SKM-1 (cell line): ENCODE measurements around the gene SKAP2.

Experiments used
- DNase-seq: peaks from one replicate; lab custom pipeline; 2025; ENCODE audit not compliant: unreplicated experiment; lab: John Stamatoyannopoulos, UW

SKAP2 gene

DNA sequence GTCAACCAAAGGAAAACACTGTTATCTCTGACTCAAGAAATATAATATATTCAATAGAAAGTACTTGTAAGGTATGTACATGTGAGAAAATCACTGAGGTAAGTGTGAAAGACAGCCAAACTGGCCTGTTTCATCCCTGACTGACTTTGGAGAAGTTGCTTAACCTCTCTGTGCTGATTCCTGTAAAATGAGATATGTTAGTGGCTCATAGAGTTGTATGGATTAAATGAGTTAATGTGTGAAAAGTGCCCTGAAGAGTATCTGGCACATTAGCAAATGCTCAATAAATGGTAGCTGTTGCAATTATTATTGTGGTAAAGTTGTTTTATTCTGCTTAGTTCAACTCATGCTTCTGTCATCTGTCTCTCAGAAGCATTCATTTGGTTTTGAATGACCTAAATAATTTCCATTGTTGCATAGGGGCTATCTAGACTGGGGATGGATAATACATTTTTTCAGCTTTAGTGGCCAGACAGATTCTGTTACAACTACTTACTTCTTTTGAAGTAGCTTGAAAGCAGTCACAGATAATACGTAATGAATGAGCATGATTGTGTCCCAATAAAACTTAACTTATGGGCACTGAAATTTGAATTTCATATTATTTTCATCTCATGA, 84.3 kb downstream of the SKAP2 start:
- no peak for DNase-seq

DNA sequence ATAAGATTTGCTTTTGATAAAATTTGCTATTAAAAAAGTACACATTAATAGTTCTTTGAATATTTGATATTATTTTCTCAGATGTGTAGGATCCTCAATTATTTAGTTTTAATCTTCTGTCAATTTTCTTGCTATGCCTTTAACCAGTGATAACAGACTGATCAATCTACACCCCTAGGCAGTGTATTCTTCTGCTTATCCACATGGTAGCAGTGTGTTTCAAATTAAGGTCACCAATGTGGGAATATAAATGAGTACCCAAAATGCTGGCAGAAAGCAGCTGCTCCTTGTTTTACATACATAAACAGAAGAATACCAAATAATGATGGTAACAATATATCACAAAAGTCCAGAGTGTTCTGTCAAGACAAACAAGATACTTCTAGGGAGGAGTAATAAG, 87.0 kb downstream of the SKAP2 start:
- DNase-seq = no peak

DNA sequence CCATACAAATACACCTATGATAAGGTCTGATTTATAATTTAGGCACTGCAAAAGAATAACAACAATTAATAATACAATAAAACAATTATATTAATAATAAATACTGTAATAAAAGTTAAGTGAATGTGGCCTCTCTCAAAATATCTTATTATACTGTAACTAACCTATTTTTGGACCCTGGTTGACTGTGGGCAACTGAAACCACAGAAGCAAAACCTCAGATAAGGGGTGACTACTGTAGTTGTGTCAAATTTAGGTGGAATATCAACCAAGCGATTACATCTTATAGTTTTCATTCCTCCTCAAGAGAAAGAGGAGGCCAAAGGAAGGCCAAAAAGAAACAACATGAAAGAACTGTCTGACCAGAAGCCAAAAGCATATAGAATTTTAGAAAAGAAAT, 103.9 kb downstream of the SKAP2 start:
- no peak for DNase-seq

DNA sequence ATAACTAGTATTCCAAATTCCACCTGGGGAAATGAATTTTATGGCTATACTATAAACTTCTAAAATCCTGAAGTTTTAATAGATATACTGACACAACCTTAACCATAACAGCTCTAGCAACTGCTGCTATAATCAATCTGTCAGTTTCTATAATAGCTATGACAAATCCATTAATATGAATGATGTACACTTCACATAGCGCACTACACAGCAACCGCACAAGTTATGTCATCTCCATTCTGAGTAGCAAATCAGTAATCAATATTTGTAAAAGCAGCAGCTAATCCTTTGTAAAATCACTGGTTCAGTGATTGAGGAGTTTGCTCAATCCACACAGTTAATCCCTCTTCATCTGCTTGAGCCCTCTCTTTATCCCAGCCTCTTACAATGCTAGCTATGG, 105.3 kb downstream of the SKAP2 start:
- no peak for DNase-seq

DNA sequence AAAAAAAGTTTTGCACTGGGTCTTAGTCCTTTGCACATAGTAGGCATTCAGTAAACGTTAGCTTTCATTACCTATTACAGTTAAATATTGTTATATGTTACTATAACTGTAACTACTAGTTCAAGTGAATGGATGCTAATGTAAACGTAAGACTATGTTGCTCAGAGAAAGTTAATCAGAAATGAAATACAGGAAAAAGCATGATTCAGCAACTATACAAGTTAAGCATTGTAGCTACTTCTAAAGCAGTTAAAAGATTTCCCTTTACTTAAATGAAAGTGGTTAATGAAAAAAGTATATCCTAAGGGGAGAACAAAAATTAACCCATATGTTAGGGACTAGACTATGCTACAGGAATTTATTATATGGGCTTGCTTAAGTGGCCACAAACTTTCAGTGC, 121.2 kb downstream of the SKAP2 start:
- no peak for DNase-seq

DNA sequence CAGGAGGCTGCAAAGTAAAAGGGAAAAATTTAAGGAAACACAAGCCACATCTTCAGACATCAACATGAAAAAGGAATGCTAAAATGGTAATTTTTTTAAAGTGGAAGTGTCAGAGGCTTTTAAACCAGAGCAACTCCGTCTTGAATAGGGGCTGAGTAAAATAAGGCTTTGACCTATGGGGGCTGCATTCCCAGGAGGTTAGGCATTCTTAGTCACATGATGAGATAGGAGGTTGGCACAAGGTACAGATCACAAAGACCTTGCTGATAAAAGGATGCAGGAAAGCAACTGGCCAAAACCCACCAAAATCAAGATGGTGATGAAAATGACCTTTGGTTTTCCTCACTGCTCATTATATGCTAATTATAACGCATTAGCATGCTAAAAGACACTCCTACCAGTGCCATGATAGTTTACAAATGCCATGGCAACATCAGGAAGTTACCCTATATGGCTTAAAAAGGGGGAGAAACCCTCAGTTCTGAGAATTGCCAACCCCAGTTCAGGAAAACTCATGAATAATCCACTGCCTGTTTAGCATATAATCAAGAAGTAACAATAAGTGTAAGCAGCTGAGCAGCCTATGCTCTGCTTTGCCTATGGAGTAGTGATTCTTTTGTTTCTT, 128.3 kb downstream of the SKAP2 start:
- no peak for DNase-seq

DNA sequence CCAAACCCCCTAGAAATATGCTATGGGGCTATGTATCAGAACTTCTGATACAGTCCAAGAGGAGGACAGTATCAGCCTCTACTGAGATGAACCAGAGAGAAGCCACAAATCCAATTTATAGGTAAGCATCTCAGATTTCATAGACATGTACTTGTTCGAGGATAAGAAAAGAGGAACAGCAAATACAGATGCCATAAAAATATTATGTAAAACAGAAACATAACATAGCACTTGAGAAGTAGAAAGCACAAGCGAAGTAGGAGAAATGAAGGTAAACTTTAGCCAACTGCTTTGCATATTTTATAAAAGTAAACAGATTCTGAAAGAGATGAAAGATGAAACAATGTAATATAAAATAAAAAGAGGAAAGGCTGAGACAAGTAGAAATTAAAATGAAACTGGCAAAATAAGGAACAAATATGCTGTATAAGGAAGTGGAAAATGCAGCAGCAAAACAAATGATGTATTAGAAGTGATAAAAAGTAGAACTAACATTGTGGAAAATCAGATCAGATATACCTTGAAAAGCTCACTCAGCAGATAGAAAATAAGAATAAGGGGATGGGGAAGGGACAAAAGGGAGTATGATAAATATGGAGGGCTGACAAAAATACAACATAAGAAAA, 135.1 kb downstream of the SKAP2 start:
- DNase-seq = no peak

DNA sequence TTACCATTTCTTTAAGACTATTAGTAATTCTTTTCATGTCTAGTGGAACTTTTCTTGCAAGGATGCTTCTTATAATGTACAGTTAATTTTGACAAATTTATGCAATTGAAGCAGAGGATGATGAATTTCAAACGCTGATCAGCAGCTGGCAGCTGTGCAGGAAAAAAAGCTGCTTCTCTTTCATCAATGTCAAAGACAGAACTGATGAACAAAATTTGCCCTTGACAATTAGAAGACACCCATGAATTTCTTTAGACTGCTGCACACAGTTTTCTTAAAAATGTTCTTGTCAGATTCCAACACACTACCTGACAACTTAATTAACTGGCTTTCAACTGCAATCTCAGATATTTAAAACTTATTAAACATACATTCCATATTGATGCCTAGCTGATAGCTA, 138.3 kb downstream of the SKAP2 start:
- DNase-seq = no peak

DNA sequence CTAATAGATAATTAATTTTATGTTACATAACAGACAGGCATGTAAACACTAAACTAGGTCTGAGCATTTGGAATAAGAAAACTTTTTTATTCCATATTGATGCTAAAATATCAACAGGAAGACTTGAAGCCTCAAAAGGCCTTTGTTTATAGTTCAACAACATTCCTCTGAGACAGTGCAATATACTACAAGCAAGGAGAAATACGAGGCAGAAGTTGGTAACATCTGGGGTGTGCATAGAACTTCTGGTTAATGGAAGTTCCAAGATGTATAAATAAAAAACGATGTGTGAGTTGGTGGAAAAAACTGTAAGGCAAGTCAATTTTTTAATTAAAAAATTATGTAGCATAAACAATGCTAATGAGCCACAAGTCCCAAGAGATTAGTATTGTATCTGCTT, 139.6 kb downstream of the SKAP2 start:
- no peak for DNase-seq

DNA sequence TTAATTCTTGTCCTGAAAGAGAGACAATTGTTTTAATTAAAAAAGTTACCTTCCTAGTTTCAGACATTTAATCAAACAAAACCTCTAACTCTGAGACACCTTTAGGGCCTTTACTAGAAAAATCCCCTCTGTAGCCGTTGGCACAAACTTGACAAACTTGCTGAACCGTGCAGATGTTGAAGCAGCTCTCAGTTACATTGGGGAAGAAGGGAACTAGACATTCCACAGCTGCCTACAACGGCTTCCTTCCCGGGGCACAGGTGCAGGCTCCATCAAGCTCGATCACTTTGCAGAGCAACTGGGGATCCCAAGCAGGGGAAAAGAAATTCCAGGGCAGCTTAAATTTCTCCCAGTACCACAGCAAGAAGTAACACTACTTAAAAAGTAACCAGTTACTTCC, 141.3 kb downstream of the SKAP2 start:
- DNase-seq = no peak

DNA sequence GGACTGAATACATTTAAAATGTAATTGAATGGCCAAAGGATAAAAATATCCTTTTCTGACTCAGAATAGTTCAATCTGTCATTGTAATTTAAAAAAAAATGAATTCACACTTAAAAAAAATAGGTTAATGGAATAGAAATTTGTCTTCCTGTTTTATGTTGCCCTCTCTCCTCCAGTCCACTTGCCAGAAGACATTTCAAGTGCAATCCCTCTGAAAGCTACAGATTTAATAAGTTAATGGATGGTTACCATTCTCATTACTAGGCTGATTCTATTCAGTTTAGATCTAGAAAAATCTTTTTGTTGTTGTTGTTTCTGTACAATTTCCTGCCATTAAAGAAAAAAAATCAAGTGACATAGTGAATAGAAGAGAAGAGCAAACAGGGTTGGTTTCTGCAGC, 142.9 kb downstream of the SKAP2 start:
- no peak for DNase-seq

DNA sequence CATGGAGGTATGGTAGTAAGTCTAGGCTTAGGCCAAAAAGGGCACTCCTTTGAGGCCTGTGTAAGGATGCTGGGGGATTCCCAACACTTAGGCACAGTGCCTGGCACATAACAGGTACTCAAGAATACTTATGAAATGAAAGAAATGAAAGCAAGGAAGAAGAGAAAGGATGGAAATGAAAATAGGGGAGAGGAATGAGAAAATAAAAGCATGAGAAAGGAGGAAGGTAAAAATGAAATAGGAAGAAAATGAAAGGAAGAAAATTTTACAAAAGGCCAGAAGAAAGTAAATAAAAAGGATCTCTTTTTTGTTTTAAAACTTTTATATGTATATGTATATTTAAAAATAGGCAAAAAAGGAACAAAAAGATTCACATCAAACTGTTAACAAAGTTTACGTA, 146.3 kb downstream of the SKAP2 start:
- no peak for DNase-seq

DNA sequence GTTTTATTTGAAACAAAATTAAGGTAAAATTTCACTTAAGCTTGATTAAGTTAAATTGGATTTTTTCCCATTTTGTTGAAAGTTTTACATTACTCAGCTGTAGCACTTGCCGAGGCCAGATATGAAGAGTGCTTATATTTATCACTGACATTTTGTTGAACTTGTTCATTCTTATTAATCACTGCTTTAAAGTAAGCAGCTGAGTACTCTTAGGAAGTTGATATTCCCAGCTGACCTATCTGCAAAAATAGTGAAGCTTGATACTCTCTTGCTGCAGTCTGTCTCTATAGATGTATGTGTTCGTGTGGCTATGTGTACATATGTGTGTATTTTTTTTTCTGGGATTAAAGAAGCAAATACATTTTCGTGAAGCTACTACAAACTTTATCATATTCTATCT, 150.0 kb downstream of the SKAP2 start:
- DNase-seq = no peak

DNA sequence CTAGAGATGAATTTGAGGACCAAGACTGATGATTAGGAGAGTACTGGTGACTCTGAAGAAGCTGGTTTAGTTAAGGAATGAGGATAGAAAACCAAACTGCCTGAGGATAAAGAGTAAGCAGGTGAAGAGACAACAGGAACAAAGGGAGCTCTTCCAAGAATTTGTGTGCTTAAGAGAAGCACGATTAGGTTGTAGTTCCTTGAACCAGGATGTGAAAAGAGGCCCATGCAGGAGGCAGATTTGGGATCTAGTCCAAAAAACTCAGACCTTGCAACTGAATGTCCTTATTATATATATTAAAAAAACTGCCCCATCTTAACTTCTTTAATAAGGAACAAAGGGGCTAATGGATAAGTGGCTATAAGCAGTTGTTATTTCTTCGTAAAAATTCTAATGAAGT, 150.4 kb downstream of the SKAP2 start:
- DNase-seq = no peak

DNA sequence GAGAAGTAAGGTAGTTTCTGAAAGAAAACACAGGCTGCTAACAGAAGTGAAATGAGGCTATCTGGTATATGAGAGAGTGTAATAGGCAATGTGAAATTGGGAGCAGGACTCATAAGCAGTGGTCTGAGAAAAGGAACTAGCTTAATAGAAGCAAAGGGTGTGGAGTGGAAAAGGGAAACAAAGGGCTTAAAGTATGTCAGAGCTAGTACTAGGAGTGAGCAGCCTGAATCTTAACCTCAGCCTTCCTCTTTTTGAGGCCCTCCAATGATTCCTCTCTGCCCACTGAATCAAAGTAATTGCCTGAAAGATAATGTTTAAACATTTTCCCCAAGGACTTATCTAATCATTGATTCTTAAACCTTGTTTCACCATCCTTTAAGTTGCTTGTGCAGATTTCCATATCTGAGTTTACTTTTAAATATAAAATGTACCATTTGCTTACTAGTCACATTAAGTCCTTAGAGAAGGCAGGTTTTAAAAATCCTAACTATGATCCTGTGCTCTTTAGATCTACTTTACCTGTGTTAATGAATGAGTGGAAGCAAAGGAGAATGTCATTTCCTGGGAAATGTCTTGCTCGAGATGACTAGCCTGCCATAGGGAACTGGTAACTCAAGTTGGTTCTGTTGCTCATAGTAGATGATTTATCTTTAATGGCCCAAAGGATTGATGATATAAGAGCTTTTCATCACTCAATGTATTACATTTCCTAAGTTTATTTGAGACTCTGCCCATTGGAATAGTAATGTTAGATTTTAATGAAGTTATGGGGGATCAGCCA, 155.0 kb downstream of the SKAP2 start:
- peak; percentile 82 for DNase-seq

DNA sequence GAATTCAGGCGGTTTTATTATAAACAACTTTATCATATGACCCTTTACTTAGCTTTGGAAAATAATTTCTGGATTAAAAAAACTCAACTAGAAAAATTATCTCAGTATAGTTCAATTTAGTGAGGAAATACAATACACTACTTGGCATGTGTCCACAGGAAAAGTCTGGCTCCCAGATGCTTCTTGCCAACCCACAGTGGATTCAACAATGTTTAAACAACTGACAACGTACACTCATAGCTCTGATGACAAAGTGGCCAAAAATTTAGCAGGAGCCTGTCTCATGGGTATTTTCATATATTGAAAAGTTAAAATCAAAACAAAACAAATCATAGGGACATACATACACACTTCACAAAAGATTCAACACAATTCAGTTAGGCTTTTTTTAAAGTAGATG, 158.8 kb downstream of the SKAP2 start:
- no peak for DNase-seq

DNA sequence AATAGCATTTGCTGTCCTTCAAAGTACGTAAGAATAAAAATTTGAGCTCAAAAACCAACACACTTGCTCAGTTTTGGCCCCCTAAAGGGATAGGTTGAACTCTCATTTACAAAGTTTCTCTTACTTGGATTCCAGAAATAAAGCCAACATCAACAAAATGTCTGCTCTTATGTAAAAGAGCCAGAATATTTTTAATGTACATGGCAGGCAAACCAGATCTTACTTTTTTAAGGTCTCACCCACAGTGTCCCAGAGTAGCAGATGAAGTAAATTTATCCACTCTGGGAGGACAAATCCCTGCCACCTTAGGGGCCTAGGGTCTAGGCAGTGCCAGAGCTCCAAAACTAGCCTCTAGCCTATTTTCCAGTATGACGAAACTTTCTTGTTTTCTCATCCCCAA, 159.6 kb downstream of the SKAP2 start:
- no peak for DNase-seq

DNA sequence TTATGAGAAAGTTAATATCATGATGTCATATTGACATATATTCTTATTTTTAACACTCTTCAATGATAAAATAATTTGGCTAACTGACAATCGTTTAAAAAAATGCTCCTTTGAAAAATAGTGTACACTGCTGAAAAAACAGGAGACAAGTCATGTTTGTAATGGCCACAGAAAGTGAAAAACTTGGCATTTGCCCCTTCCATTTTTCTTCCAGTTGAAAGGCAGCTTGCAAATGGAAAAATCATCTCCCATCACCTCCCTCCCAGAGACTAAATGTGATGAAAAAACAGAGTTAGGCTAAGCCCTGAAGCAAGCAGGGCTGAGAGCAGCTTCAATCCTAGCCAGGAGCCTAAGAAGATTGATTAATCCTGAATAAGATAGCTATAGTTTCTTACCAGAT, 160.4 kb downstream of the SKAP2 start:
- no peak for DNase-seq

DNA sequence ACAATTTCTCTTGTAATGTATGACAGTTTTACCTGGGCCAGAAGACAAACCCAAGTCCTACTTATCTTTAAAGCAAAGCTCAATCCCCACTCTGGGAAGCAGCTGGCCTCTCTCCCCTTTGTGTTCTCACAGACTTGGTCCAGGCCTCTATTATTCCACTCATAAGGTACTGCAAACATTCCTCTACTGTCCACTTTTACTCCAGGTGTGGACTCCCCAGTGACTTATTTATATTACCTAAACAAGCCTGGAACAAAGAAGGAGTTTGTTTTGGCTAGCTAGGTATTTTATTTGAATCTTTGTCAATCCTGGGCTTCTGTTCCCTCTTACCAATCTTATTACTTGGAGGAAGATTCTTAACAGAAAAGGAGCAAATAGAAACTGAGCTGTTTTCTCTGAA, 163.5 kb downstream of the SKAP2 start:
- DNase-seq = no peak

DNA sequence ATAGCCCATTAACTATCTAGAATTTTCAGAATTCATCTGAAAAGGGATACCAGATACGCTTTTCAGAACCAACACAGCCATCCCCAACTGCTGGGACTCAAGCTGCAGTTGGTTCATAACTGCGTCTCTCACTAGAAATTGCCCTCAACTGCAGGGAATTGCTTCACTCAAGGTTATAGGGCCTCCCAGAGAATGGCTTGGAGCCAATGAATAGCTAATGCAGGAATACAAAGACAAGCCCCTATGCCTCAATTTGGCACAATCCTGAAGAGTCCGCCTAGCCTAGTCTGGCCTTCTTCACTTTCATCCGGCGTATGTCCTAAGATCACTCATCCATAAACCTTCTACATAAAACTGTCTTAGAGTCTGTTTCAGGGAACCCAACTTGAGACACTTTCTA, 164.0 kb downstream of the SKAP2 start:
- no peak for DNase-seq

DNA sequence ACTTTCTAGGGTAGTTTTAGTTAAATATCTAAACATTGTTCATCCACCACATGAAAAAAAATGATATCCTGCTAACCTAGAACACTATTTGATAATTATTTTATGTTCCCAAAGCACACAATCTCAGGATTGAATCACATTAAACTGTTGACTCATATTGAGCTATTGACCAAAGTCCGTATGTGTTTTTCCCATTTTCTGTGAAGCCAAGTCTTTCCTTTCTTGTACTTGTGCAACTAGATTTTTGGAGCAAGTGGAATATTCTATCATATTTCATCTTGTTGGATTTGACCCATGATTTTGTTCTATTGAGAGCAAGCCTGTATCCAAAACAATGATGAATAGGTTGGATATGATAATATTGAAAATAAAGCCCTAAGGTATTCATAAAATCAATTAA, 164.6 kb downstream of the SKAP2 start:
- DNase-seq = no peak

DNA sequence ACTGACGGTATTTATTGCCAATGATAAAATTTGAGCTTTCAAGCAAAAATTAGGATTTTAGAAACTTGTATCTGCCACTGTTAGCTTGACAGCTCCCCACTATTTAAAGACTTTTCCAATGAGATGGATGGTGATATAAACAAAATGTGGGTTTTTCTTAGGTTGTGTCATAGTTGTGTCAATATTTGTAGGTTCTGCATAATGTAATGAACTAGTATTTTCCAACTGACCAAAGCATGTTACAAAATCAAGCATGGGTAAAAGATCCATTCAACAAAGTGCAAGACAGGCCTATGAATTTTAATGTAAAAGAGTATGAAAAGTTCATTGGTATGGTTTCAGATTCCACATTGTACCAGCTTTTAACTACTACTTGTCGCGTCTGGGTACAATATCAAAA, 165.6 kb downstream of the SKAP2 start:
- DNase-seq = no peak
